K562 (cell line): ENCODE results near the gene MACF1.

Source experiments
- CTCF ChIP-seq, 3 experiments: IDR thresholded peaks in 2 of 3; conservative IDR thresholded peaks in 1 of 3; 2 replicates each; pipeline ENCODE4 v1.5.1; 2011 to 2012; ENCODE audit warnings: low read length in 3 of 3, mild to moderate bottlenecking in 3 of 3, control low read depth in 2 of 3, improper control_type of control experiment in 1 of 3, inconsistent platforms in 1 of 3, low read depth in 1 of 3, mixed read lengths in 1 of 3, moderate library complexity in 1 of 3; ENCODE audit not compliant: insufficient read depth in 2 of 3
- DIDO1 ChIP-seq: fragments of 450-650 bp; IDR thresholded peaks from 2 replicates; pipeline ENCODE4 v1.6.1; 2016; ENCODE audit warnings: low read depth, missing biosample characterization, missing genetic modification characterization
- EZH2 ChIP-seq: IDR thresholded peaks from 2 replicates; pipeline ENCODE4 v1.6.1; 2012; ENCODE audit warnings: low read depth, mild to moderate bottlenecking, inconsistent platforms, low read length, borderline replicate concordance
- KDM5B ChIP-seq: fragments of 200-600 bp; sonication (generic); IDR thresholded peaks from 2 replicates; pipeline ENCODE4 v1.6.1; 2012; ENCODE audit warnings: low read depth, mild to moderate bottlenecking, moderate library complexity, low read length, control low read depth, inconsistent platforms; ENCODE audit not compliant: insufficient replicate concordance
- KLF13 ChIP-seq: fragments of 450-650 bp; IDR thresholded peaks from 2 replicates; pipeline ENCODE4 v1.6.1; 2016; ENCODE audit warnings: missing genetic modification characterization, low read depth, mild to moderate bottlenecking, missing compliant biosample characterization, moderate library complexity, borderline replicate concordance
- NR2F6 ChIP-seq: fragments of 450-650 bp; formaldehyde crosslinking; IDR thresholded peaks from 2 replicates; pipeline ENCODE4 v1.4.0; 2020; ENCODE audit warnings: mild to moderate bottlenecking
- SMARCC2 ChIP-seq: fragments of 450-650 bp; IDR thresholded peaks from 2 replicates; pipeline ENCODE4 v1.6.1; 2017; ENCODE audit warnings: antibody characterized with exemption, moderate library complexity, mild to moderate bottlenecking, low read depth
- STAT6 ChIP-seq: sonication (generic); formaldehyde crosslinking; IDR thresholded peaks from 2 replicates; pipeline ENCODE4 v1.8.1; 2023; ENCODE audit warnings: mild to moderate bottlenecking, missing genetic modification reagents
- ZNF551 ChIP-seq: fragments of 250-450 bp; sonication (Bioruptor Pico); IDR thresholded peaks from 2 replicates; pipeline ENCODE4 v1.5.0; 2021; ENCODE audit warnings: mild to moderate bottlenecking, moderate library complexity
- ZNF589 ChIP-seq: fragments of 200-800 bp; sonication (Bioruptor generic); IDR thresholded peaks from 2 replicates; pipeline ENCODE4 v1.6.1; 2016; ENCODE audit warnings: low read depth, missing genetic modification characterization, missing compliant biosample characterization
- TF ChIP-seq, protein P1 (sequence below): fragments of 250-450 bp; sonication (Bioruptor Pico); IDR thresholded peaks from 2 replicates; pipeline ENCODE4 v1.4.0; 2020; ENCODE audit warnings: mild to moderate bottlenecking, moderate library complexity, borderline replicate concordance
- TF ChIP-seq, protein P2 (sequence below), 2 experiments: fragments of 450-650 bp in 1 of 2; sonication (generic) in 1 of 2; formaldehyde crosslinking; conservative IDR thresholded peaks; 2 replicates each; pipeline versions ENCODE4 v1.4.0 to v1.8.1; 2020 to 2022; ENCODE audit warnings: mild to moderate bottlenecking in 1 of 2, missing genetic modification reagents in 1 of 2

DNA sequence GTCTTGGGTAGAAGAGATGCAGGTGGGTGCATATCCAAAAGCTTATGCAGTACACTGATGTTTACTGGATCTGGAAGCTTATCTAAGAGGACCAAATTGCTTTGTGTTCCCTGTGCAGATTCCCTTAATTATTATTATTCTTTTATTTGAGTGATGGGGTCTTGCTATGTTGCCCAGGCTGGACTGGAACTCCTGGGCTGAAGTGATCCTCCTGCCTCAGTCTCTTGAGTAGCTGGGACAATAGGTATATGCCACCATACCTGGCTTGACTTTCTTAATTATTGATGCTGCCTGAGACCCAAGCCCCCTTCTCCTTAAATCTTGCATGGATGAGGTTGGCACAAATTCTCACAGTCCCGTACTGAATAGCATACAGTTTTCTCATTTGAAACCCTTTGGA, 83.0 kb downstream of the MACF1 start:
- no peak for TF ChIP-seq NR2F6
- TF ChIP-seq KLF13 (tag): no peak
- TF ChIP-seq DIDO1: no peak
- no peak for TF ChIP-seq SMARCC2
- TF ChIP-seq CTCF (IDR thresholded peaks at IDR 0.05 in 2 of 3, conservative IDR thresholded peaks at IDR 0.05 in 1 of 3; ENCODE audit: insufficient read depth in 2 of 3, low read depth in 1 of 3, low read length in 3 of 3): no peak
- TF ChIP-seq, protein P1, sequence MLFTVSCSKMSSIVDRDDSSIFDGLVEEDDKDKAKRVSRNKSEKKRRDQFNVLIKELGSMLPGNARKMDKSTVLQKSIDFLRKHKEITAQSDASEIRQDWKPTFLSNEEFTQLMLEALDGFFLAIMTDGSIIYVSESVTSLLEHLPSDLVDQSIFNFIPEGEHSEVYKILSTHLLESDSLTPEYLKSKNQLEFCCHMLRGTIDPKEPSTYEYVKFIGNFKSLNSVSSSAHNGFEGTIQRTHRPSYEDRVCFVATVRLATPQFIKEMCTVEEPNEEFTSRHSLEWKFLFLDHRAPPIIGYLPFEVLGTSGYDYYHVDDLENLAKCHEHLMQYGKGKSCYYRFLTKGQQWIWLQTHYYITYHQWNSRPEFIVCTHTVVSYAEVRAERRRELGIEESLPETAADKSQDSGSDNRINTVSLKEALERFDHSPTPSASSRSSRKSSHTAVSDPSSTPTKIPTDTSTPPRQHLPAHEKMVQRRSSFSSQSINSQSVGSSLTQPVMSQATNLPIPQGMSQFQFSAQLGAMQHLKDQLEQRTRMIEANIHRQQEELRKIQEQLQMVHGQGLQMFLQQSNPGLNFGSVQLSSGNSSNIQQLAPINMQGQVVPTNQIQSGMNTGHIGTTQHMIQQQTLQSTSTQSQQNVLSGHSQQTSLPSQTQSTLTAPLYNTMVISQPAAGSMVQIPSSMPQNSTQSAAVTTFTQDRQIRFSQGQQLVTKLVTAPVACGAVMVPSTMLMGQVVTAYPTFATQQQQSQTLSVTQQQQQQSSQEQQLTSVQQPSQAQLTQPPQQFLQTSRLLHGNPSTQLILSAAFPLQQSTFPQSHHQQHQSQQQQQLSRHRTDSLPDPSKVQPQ: no peak
- TF ChIP-seq, protein P2, sequence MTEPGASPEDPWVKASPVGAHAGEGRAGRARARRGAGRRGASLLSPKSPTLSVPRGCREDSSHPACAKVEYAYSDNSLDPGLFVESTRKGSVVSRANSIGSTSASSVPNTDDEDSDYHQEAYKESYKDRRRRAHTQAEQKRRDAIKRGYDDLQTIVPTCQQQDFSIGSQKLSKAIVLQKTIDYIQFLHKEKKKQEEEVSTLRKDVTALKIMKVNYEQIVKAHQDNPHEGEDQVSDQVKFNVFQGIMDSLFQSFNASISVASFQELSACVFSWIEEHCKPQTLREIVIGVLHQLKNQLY (CRISPR knock-in tag; conservative IDR thresholded peaks at IDR 0.05): no peak
- TF ChIP-seq KDM5B: no peak
- TF ChIP-seq STAT6 (CRISPR knock-in tag): no peak
- no peak for TF ChIP-seq ZNF589
- no peak for TF ChIP-seq EZH2
- no peak for TF ChIP-seq ZNF551 (CRISPR knock-in tag)
